NCI-H2227 (cell line): Measurements from ENCODE around the gene HDAC4.

ENCODE experiments used
- DNase-seq: peaks from one replicate; lab custom pipeline; 2025; ENCODE audit not compliant: unreplicated experiment; lab: John Stamatoyannopoulos, UW

HDAC4 gene

GRCh38 chr2:239211396-239212094, 189.3 kb downstream of the HDAC4 start:
- no peak for DNase-seq

GRCh38 chr2:239209783-239210182, 191.0 kb downstream of the HDAC4 start:
- no peak for DNase-seq

DNA sequence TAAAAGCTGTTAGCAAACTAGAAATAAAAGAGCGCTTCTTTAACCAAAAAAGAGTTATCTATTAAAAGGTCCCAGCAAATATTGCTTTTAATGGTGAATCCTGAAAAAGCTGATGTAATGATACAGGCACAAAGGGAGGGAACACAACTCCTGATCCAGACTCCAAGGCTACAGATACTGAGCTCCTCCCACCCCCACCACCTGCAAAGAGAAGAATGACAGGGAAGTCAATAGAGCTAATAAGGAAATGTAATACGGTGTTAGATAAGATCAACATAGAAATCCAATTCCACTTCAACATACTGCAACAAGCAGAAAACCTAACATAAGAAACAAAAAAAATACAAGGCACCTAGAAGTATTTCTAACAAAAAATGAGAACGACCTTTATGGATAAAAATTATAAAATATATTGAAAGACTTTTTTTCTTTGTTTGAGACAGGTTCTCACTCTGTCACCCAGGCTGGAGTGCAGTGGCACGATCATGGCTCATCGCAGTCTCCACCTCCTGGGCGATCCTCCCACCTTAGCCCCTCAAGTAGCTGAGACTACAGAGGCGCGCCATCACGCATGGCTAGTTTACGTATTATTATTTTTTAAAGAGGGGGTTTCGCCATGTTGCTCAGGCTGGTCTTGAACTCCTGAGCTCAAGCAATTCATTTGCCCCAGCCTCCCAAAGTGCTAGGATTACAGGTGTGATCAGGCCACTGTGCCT, 192.2 kb downstream of the HDAC4 start:
- DNase-seq = no peak

DNA sequence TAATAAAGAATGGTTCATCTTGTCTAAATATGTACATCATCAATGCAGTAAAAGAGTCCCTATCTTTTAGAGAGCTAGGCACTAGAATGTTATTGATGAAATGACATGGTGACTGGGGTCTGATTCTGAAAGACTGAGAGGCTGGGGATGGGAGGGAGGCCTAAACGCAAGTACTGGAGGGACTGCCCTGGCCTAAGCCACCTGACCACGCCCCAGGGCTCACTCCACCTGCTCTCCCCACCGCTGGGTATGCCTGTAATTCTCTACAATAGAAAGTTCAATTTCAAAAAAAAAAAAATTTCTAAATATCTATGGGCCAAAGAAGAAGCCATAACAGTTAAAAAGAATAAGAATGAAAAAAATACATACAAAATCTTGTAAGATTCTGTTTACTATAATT, 194.0 kb downstream of the HDAC4 start:
- no peak for DNase-seq

DNA sequence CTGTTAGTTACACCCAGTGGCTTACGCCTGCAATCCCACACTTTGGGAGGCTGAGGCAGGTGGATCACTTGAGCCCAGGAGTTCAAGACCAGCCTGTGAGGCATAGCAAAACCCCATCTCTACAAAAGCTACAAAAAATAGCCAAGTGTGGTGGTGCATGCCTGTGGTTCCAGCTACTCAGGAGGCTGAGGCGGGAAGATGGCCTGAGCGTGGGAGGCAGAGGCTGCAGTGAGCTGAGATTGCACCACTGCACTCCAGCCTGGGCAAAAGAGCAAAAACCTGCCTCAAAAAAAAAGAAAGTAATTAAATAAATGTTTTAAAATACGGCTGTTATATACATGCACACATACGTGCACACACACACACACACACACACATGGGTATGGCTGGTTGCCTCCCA, 194.8 kb downstream of the HDAC4 start:
- DNase-seq = no peak

DNA sequence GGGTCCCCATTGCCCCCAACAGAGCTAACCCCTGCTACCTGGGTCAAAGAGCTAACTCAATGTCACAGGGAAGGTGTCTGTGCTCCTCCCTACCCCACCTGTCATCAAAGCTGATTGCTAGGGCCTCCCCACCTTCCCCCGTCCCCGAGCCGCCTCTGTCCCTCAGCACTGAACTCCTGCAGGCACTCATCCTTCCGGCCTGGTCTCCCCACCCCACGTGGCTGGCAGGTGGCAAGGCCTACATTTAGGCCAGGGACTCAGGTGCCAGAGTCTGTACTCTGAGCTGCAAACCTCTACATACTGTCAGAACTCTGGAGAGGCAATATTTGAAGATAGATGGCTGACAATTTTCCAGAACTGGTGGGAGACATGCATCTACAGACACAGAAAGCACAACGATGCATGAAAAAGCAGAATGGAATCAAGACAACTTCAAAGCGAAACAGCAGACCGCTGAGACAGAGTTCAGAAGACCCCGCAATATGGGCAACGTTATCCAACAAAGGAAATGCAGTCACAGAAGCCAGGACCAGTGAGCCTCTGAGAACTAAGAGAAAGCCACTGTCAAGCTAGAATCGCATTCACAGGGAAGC, 195.8 kb downstream of the HDAC4 start:
- no peak for DNase-seq

- no peak for DNase-seq
Measured at GRCh38 chr2:239204136-239204875, 196.5 kb downstream of the HDAC4 start.

GRCh38 chr2:239203443-239204135, 197.2 kb downstream of the HDAC4 start:
- DNase-seq = no peak

- no peak for DNase-seq
Measured at GRCh38 chr2:239202836-239203235, 198.0 kb downstream of the HDAC4 start.

DNA sequence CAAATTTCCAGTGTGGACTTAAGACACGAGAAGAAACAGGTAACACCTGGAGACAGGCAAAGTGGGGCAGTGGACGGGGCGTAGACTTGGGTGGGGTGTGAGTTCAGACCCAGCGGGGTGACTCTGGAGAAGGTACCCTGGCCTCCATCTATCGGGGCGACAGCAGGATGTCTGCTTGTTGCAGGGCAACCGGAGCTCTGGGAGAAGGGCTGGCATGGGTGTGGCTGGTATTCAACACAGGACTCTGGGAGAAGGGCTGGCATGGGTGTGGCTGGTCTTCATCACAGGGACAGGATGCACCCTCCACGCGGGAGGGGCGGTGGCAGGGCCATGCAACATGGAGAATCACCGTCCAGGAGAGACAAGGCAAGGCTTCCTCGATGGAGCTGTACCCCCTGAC, 198.5 kb downstream of the HDAC4 start:
- no peak for DNase-seq

- DNase-seq = no peak
Measured at GRCh38 chr2:239201884-239202283, 198.9 kb downstream of the HDAC4 start.

DNA sequence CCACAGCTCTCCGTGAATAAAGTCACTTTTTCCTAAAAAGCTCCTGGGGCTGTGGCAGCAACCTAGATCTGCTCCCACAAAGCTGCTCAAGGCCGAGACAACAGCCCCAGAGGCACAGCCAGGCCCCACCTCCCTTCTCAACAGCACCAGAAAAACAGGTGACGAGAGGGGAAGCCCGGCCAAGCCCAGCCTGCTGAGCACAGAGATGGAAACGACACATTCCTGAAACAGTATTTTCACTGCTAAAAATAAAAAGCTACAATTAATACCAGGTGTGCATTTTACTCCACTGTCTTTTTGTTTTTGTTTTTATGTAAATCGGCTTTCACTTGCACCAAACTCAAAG, 199.3 kb downstream of the HDAC4 start:
- DNase-seq = no peak

GRCh38 chr2:239200646-239201530, 199.9 kb downstream of the HDAC4 start:
- DNase-seq = no peak

GRCh38 chr2:239199041-239199768, 201.6 kb downstream of the HDAC4 start:
- DNase-seq = no peak

DNA sequence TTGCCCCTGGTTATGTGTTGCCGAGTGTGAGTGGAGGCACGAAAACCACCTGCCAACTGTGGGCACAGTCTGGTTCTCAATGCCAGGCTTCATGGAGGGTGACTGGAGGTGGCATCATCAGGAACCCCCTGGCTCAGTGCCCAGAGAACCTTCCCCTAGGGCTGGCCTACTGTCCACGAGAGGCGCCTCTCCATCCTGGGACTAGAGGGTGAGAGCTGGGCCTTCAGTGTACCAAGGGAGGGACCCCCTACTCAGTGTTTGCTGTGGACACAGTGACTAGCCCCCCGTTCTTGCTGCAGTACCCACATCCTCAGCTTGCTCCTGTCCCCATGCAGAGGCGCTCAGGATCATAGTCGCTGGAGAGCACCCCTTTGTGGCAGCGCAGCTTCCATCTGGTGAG, 202.6 kb downstream of the HDAC4 start:
- DNase-seq = no peak

GRCh38 chr2:239197146-239197545, 203.7 kb downstream of the HDAC4 start:
- no peak for DNase-seq

DNA sequence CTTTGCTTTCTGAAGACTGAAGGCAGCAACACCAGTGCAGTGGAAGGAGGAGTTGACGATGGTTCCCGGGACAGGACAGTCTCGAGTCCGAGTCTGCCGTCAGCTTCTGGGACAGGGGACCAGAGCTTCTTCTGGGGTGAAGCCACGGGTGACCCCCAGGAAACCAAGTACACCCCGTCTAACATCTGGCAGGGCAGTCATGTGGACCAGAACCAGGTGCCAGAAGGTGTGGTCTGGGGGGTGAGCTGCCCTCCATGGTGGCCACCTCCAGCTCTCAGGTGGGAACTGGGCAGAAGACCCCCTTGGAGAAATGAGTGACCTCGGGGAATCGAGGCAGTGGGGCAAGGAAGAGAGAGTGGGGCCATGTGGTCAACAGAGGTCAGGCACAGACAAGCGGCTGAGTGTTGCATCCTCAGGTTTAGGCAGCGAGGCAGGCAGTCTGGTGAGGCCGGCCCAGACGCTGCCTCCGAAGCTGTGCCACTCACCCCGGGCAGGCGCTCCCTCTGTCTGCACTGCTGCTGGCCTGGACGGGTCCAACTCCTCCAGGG, 204.3 kb downstream of the HDAC4 start:
- no peak for DNase-seq

DNA sequence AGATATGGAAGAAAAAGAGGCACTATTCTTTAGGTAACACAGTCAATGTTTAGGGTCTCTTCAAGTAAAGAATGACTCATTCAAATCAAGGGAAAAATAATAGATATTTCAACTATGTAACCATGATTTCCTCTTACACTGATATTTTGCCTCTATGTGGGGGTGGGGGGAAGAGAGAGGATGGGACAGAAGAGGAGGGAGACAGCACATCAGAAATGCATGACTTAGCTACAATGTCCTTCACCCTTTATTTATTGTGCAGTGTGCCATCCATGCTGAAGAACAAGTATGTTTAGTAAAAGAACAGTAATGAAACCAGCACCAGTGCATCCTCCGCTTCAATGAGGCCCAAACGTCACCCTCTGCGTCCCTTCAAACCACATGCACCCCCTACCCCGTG, 204.8 kb downstream of the HDAC4 start:
- no peak for DNase-seq

DNA sequence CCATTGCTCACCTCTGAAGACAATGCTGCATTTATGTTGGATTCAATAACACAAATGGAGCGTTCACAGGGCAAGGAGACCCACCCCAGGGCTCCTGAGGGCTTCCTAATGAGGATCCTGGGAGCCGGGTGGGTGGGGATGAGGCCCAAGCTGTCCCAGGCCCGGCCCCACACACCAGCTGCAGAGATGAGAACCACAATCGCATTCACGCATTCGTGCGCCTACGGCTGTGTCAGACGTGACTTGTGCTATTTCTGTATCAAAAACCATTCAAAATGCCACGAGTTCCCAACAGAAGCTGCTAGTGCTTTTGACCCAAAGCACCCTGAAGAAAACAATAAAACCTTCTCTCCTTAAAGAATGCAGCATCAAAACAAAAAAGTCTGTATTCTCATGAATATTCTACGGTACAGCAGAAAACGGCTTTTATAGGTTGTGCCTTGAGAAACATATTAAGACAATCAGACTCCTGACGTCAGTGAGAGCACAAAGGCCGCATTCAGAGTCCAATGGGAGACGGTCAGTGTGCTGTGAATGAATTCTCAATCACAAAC, 205.4 kb downstream of the HDAC4 start:
- no peak for DNase-seq
